HG03159 (cell line): ENCODE results near the gene UTP18.
"Not testable (repeated sequence)": the region's sequence is repeated elsewhere in the genome, so short reads cannot be mapped to it uniquely, and the experiment has no call there.

Source experiments
- ATAC-seq: cut with Tn5 transposase; IDR thresholded peaks from one replicate; pipeline ENCODE4 v1.9.1; 2021; ENCODE audit warnings: mild to moderate bottlenecking, moderate library complexity; ENCODE audit not compliant: unreplicated experiment

Gene UTP18

GRCh38 chr17:51258756-51259563, 1.4 kb upstream of the UTP18 start:
- ATAC-seq = no peak

GRCh38 chr17:51259564-51260236, 646 bp upstream of the UTP18 start, which contains the start of gene MBTD1:
MBTD1 (minus strand) TSS chr17:51260049; CDS start chr17:51225161, 34,888 bp downstream.
- peak; percentile 82 for ATAC-seq

GRCh38 chr17:51261024-51261963, 948 bp downstream of the UTP18 start:
- ATAC-seq = no peak

- no peak for ATAC-seq
These were observed 2.7 kb downstream of the UTP18 start for GRCh38 chr17:51263006-51263405.

- not testable (repeated sequence) for ATAC-seq
These were observed 4.1 kb downstream of the UTP18 start for GRCh38 chr17:51264466-51264865.

GRCh38 chr17:51269991-51270390, 9.6 kb downstream of the UTP18 start:
- no peak for ATAC-seq

- no peak for ATAC-seq
These were observed 10.3 kb downstream of the UTP18 start for GRCh38 chr17:51270636-51271035.

GRCh38 chr17:51272812-51273211, 12.5 kb downstream of the UTP18 start:
- no peak for ATAC-seq

GRCh38 chr17:51275381-51275780, 15.0 kb downstream of the UTP18 start:
- no peak for ATAC-seq

- no peak for ATAC-seq
These were observed 18.8 kb downstream of the UTP18 start for GRCh38 chr17:51279183-51279582.

GRCh38 chr17:51287412-51287811, 27.1 kb downstream of the UTP18 start:
- ATAC-seq = no peak

- ATAC-seq = no peak
These were observed 29.4 kb downstream of the UTP18 start for GRCh38 chr17:51289696-51290111.

GRCh38 chr17:51294338-51294737, 34.0 kb downstream of the UTP18 start:
- ATAC-seq = not testable (repeated sequence)

GRCh38 chr17:51298508-51299371, 38.4 kb downstream of the UTP18 start:
- no peak for ATAC-seq

GRCh38 chr17:51299859-51300258, 39.5 kb downstream of the UTP18 start:
- ATAC-seq = no peak

- no peak for ATAC-seq
These were observed 44.8 kb downstream of the UTP18 start for GRCh38 chr17:51305182-51305581.

GRCh38 chr17:51312003-51312402, 51.7 kb downstream of the UTP18 start:
- not testable (repeated sequence) for ATAC-seq

- ATAC-seq = no peak
These were observed 58.8 kb downstream of the UTP18 start for GRCh38 chr17:51319186-51319585.

- ATAC-seq = peak; percentile 79
These were observed 62.2 kb downstream of the UTP18 start for GRCh38 chr17:51322390-51323029.

GRCh38 chr17:51325471-51325870, 65.1 kb downstream of the UTP18 start:
- ATAC-seq = no peak
